ENCODE measurements around the gene CACNA1C.

CACNA1C gene

GRCh38 chr12:2662524-2662923 lies 609.7 kb downstream of the CACNA1C start:
- Histone ChIP-seq H3K36me3 (ENCODE audit: control insufficient read depth, low read length) (no peaks in the 10 kb centered on the region), H3K4me1 (ENCODE audit: control insufficient read depth, low read length) (peaks cover 27% of the 10 kb centered on the region), H3K4me3 (ENCODE audit: low read length) (no peak overlapping the region), H3K9me2 (replicated peaks; ENCODE audit: control insufficient read depth, low read length) (no peaks in the 10 kb centered on the region), H4K20me1 (ENCODE audit: control insufficient read depth, insufficient read depth, low read depth, low read length) (no peaks in the 10 kb centered on the region), H3K27ac (ENCODE audit: low read depth, low read length) (no peak overlapping the region), H3K4me2 (ENCODE audit: low read length) (no peak overlapping the region), H3K27me3 (ENCODE audit: control insufficient read depth, low read length) (no peaks in the 10 kb centered on the region), H3F3A (ENCODE audit: control insufficient read depth, insufficient read depth) (no peaks in the 10 kb centered on the region), H3K9me3 (ENCODE audit: control insufficient read depth, insufficient read depth, low read length) (no peaks in the 10 kb centered on the region), H3K79me2 (ENCODE audit: control insufficient read depth, low read length) (no peaks in the 10 kb centered on the region)
- TF ChIP-seq, protein P1, sequence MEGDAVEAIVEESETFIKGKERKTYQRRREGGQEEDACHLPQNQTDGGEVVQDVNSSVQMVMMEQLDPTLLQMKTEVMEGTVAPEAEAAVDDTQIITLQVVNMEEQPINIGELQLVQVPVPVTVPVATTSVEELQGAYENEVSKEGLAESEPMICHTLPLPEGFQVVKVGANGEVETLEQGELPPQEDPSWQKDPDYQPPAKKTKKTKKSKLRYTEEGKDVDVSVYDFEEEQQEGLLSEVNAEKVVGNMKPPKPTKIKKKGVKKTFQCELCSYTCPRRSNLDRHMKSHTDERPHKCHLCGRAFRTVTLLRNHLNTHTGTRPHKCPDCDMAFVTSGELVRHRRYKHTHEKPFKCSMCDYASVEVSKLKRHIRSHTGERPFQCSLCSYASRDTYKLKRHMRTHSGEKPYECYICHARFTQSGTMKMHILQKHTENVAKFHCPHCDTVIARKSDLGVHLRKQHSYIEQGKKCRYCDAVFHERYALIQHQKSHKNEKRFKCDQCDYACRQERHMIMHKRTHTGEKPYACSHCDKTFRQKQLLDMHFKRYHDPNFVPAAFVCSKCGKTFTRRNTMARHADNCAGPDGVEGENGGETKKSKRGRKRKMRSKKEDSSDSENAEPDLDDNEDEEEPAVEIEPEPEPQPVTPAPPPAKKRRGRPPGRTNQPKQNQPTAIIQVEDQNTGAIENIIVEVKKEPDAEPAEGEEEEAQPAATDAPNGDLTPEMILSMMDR (IDR thresholded peaks at IDR 0.05; ENCODE audit: low read depth, low read length, poor library complexity, severe bottlenecking), result no peak
- TF ChIP-seq EZH2phosphoT487 (IDR thresholded peaks at IDR 0.05; ENCODE audit: borderline replicate concordance, low read length), result no peak

DNA sequence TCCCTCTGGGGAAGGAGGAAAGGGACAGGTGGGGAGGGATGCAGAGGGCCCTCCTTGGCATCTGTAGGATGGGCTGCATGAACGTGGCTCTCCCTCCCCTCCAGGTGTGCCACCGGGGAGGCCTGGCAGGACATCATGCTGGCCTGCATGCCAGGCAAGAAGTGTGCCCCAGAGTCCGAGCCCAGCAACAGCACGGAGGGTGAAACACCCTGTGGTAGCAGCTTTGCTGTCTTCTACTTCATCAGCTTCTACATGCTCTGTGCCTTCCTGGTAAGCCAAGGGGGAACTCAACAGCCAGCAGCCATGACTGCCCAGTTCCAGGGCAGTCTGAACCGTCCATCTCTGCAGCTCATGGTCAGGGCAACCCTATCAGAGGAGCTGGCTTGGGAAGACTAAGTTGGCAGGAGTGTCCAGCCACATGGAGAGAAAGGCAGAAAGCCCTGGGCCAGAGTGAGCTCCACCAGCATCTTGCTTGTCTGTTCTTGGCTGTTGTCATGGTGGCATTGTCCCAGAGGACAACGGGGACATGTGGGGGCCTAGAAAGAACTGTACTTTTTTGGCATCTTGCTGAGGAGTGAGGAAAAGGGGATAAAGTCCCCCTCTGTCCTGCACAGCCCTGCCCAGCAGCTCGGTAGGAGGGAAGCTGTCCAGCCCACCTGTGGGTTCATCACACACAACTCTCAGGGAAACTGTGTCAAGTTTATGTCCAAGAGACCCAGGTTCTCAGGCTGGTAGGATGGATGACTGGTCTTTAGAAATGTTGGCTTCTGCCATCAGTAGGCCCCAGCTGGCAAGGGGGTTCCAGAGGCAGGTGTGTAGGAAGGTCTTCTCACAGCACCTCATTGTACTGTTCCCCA lies 612.2 kb downstream of the CACNA1C start:
- H3K9me3 ChIP-seq (ENCODE audit: control insufficient read depth, insufficient read depth, low read length), result no peaks in the 10 kb centered on the region
- H3K9me2 ChIP-seq (replicated peaks; ENCODE audit: control insufficient read depth, low read length), result no peaks in the 10 kb centered on the region
- H3K4me1 ChIP-seq (ENCODE audit: control insufficient read depth, low read length), result peaks cover 9% of the 10 kb centered on the region
- no peaks in the 10 kb centered on the region for H4K20me1 ChIP-seq (ENCODE audit: control insufficient read depth, insufficient read depth, low read depth, low read length)
- no peaks in the 10 kb centered on the region for H3K79me2 ChIP-seq (ENCODE audit: control insufficient read depth, low read length)
- H3K36me3 ChIP-seq (ENCODE audit: control insufficient read depth, low read length), result no peaks in the 10 kb centered on the region
- no peak overlapping the region for H3K4me3 ChIP-seq (ENCODE audit: low read length)
- H3K4me2 ChIP-seq (ENCODE audit: low read length), result no peak overlapping the region
- no peak overlapping the region for H3K27ac ChIP-seq (ENCODE audit: low read depth, low read length)
- TF ChIP-seq, protein P1 (IDR thresholded peaks at IDR 0.05; ENCODE audit: low read depth, low read length, poor library complexity, severe bottlenecking), result no peak
- TF ChIP-seq EZH2phosphoT487 (IDR thresholded peaks at IDR 0.05; ENCODE audit: borderline replicate concordance, low read length), result no peak
- H3K27me3 ChIP-seq (ENCODE audit: control insufficient read depth, low read length), result no peaks in the 10 kb centered on the region
- no peaks in the 10 kb centered on the region for H3F3A ChIP-seq (ENCODE audit: control insufficient read depth, insufficient read depth)

- H3K27me3 ChIP-seq (ENCODE audit: control insufficient read depth, low read length), result no peaks in the 10 kb centered on the region
- no peaks in the 10 kb centered on the region for H4K20me1 ChIP-seq (ENCODE audit: control insufficient read depth, insufficient read depth, low read depth, low read length)
- no peaks in the 10 kb centered on the region for H3K36me3 ChIP-seq (ENCODE audit: control insufficient read depth, low read length)
- H3K4me3 ChIP-seq (ENCODE audit: low read length), result no peak overlapping the region
- TF ChIP-seq, protein P1 (IDR thresholded peaks at IDR 0.05; ENCODE audit: low read depth, low read length, poor library complexity, severe bottlenecking), result no peak
- no peak for TF ChIP-seq EZH2phosphoT487 (IDR thresholded peaks at IDR 0.05; ENCODE audit: borderline replicate concordance, low read length)
- H3K27ac ChIP-seq (ENCODE audit: low read depth, low read length), result no peak overlapping the region
- H3K4me1 ChIP-seq (ENCODE audit: control insufficient read depth, low read length), result no peaks in the 10 kb centered on the region
- no peaks in the 10 kb centered on the region for H3K9me2 ChIP-seq (replicated peaks; ENCODE audit: control insufficient read depth, low read length)
- no peaks in the 10 kb centered on the region for H3F3A ChIP-seq (ENCODE audit: control insufficient read depth, insufficient read depth)
- H3K79me2 ChIP-seq (ENCODE audit: control insufficient read depth, low read length), result no peaks in the 10 kb centered on the region
- H3K9me3 ChIP-seq (ENCODE audit: control insufficient read depth, insufficient read depth, low read length), result no peaks in the 10 kb centered on the region
- H3K4me2 ChIP-seq (ENCODE audit: low read length), result no peak overlapping the region
Measured at GRCh38 chr12:2666411-2666810, 613.6 kb downstream of the CACNA1C start.

All from DOHH2 (cell line).